CD4-positive, alpha-beta T cell treated with Interleukin-4 for 4 hours (primary cell): ENCODE data around the gene KLF5.
"Not testable (repeated sequence)": the region's sequence is repeated elsewhere in the genome, so short reads cannot be mapped to it uniquely, and the experiment has no call there.

Source experiments
- DNase-seq: peaks from one replicate; pipeline ENCODE4 v3.0.0-alpha.2; 2020

Gene KLF5

DNA sequence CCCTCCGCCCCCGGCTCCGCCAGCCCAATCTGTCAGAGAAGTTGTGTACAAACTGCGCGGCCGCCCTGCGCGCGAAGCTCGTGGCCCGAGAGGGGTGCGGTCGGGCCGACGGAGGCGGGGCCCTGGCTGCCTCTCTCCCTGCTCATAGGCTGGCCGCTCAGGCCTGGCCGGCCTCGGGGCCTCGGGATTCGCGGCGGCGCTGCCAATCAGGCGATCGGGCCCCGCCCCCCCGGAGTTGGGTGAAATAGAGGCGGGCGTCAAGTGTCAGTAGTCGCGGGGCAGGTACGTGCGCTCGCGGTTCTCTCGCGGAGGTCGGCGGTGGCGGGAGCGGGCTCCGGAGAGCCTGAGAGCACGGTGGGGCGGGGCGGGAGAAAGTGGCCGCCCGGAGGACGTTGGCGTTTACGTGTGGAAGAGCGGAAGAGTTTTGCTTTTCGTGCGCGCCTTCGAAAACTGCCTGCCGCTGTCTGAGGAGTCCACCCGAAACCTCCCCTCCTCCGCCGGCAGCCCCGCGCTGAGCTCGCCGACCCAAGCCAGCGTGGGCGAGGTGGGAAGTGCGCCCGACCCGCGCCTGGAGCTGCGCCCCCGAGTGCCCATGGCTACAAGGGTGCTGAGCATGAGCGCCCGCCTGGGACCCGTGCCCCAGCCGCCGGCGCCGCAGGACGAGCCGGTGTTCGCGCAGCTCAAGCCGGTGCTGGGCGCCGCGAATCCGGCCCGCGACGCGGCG is at the start of gene KLF5:
Gene KLF5 (plus strand): TSS at position 270 of the 724 bp plus-strand sequence. CDS start 323 bp downstream, at position 593.
- DNase-seq = peak; percentile 93

DNA sequence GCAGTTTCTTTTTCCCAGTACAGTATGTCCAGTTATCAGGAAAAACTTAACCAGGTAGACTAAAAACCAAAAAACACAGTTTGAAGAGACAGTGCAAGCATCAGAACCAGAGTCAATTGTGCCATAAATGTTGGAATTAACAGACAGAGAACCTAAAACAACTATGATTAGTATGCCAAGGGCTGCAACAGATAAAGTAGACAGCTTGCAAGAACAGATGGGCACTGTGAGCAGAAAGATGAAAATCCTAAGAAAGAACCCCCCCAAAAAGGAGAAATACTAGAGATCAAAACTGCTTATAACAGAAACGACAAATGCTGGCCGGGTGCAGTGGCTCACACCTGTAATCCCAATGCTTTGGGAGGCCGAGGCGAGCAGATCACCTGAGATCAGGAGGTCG is 47.1 kb upstream of the KLF5 start:
- DNase-seq = no peak

GRCh38 chr13:73015805-73016204 is 43.0 kb upstream of the KLF5 start:
- DNase-seq = no peak

- no peak for DNase-seq
These were observed 40.5 kb upstream of the KLF5 start for GRCh38 chr13:73018336-73018735.

DNA sequence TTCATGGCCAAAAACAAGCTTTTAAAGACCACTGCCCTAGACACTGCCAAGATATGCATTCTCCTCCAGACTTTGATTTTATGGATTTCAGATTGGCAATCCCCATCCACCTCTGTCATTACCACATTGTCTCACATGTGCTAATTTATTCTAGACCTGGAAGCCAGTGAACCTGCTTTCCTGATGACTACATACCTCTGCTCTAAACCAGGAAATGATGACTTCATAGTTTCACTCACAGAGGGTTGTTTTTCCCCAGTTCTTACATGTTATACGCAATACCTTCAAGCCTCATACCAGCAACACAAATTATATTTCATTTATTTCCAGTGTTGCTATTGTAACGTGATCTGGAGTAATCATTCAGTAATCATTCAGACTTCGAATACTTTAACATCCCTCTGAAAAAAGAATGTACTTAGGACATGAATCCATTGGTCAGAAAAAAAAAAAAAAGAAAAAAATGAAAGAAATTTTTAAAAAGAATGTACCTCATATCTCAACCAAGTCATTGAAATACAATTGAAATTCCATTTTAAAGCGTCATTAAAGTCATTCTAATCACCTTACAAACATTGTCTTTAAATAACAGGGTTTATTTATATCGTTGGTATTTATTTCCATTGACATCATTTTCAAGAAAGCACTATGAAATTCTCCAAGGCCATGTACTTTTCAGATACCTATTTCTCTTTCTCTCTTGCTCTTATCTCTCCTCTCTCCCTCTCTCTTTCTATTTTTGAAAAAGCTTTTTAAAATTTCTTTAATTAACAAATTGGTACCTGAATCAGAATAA is 33.4 kb upstream of the KLF5 start:
- no peak for DNase-seq

- DNase-seq = no peak
These were observed 23.9 kb upstream of the KLF5 start for GRCh38 chr13:73034901-73035300.

- DNase-seq = no peak
These were observed 23.1 kb upstream of the KLF5 start for GRCh38 chr13:73035660-73036059.

GRCh38 chr13:73036566-73036965 is 22.2 kb upstream of the KLF5 start:
- no peak for DNase-seq

DNA sequence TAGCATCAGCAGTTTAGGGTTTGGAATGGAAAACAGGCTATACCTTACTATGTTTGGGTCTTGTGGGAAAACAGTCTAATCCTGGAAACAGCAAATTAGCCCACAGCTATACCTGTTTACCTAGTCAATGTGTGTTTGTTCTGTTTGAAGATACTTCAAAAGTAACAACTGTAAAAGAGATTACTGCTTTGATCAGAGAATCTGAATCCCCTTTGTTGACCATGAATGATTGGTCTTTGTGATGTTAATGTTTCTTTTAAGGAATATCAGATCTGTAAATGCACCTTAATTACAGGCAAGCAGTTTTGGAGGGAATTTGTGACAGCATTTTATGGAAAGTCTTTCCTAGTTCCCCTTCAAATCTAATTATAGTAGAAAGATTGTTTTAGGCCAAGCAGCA is 20.7 kb upstream of the KLF5 start:
- no peak for DNase-seq

GRCh38 chr13:73039201-73040108 is 19.4 kb upstream of the KLF5 start:
- DNase-seq = no peak

- DNase-seq = no peak
These were observed 18.3 kb upstream of the KLF5 start for GRCh38 chr13:73040484-73040883.

GRCh38 chr13:73040968-73041596 is 17.7 kb upstream of the KLF5 start:
- no peak for DNase-seq

GRCh38 chr13:73045031-73045430 is 13.8 kb upstream of the KLF5 start:
- no peak for DNase-seq

GRCh38 chr13:73048615-73049014 is 10.2 kb upstream of the KLF5 start:
- not testable (repeated sequence) for DNase-seq

- no peak for DNase-seq
These were observed 4.1 kb upstream of the KLF5 start for GRCh38 chr13:73054712-73055111.

DNA sequence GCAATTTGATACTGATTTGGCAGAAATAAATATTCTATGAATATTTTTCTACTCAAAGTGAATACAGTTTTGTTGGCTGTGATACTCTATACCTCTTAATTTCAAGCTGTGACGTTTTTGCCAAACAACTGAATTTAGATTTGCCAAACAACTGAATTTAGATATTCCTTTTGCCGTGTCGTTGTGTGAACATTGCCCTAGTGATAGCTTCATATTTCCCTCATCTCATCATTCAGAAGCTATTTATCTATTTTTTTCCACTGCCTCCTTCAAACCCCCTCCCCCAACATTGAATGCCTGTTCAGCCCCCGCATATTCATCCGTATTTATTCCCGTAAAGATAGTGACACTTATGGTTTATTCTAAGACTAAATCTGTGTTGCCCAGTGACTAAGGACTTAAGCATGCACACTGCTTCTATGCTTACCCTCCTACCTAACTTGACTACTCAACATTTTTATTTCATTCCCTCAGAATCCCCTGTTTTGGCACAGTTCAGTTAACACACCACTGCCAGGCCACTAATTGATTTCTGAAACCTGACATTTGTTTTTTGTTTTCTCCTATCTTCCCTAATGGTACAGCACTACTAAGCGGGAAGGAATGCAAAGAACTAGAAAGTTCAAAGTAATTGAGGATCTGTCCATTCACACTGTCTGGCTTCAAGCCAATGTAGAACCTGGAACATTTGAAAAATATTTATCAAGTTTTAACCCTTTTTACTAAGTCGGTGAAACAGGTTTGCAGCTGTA is 2.8 kb upstream of the KLF5 start:
- DNase-seq = no peak

DNA sequence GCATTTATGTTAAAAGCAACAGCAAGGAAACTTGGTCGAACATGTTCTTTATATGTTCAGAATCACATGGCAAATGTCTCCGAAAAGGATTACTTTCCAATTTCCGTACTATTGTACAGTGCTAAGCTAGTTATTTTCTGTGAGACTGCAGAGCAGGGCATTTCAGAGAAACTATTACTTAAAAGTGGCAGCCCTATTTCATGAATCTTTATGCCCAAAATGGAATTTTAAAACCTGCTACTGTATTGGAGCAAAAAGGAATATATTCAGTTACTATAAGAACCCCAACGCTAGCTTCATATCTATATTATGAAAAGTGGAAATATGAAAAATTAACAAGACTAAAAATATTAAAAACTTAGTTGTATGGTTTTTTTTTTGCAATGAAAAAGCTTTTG is 2.2 kb upstream of the KLF5 start:
- no peak for DNase-seq

- no peak for DNase-seq
These were observed 1.3 kb upstream of the KLF5 start for GRCh38 chr13:73057284-73058063.

DNA sequence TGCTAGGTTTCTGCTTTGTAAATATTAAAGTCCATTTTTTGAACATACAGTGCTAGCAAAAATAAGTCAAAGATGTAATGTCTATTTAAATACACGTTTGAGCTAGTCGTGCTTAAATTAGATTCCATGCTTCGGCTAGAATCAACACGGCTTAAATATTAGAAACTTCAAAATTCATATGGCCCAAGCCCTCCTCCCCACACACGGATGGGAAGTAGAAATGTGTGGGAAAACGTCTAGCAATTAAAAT is 816 bp upstream of the KLF5 start:
- DNase-seq = no peak

DNA sequence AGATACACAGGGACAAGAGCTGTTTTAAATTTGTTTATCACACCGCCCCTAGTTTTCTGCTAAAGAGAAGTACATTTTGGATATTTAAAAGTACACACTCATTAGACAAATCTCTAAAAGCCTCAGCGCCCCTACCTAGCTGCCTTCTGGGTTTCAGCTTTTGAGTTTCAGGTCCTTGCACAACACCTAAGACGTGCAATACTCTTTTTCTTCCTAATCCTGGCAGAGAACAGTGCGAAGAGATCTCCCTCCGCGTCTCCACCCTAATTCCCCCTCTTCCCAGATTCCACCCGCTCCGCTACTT is 421 bp upstream of the KLF5 start:
- DNase-seq = no peak

DNA sequence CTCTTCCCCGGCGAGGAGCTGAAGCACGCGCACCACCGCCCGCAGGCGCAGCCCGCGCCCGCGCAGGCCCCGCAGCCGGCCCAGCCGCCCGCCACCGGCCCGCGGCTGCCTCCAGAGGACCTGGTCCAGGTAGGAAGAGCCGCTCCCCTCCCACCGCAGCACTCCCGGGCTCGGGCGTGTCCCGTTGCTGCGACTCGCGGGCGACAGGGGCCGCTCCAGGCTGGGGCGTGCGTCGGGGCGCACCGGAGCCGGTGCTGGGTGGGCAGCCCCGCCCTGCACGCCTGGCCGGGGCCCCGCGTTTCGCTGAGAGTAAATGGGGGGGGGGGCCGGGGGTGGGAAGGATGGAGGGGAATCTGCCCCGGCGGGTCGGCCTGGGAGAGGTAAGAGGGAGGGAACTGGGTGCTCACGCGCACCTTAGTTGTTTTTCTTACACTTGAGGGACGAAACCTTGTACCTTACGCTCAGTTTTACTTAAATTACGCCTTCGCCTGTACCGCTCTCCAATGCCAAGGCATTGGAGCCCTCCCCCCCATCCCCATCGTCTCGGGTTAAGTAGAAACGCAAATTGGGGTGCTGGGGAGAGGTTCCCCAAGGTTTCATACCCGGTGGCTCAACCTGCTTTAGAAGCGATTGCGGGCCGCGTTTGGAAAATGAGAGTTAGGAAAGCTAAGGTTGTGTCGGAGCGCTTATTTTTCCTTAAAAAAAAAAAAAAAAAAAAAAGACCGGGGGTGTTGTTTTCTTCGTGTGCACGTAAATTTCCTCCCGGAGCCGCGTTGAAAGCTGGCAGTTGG is 850 bp downstream of the KLF5 start:
- DNase-seq = peak; percentile 21
